Peyer's patch (tissue), 4 donors: Measurements from ENCODE around the gene CRACDL.

Source experiments
- CTCF ChIP-seq, 6 experiments: fragments of 450-650 bp in 4 of 6; fragments of 200-600 bp in 2 of 6; sonication (generic) in 1 of 6; IDR thresholded peaks; one replicate each; pipeline ENCODE4 v1.5.1; 2017 to 2019; ENCODE audit warnings: antibody characterized with exemption in 6 of 6, mild to moderate bottlenecking in 3 of 6, moderate library complexity in 1 of 6
- POLR2A ChIP-seq, 2 donors: fragments of 450-650 bp; IDR thresholded peaks; one replicate each; pipeline ENCODE4 v1.5.1; 2017; ENCODE audit warnings: antibody characterized with exemption in 2 of 2, mild to moderate bottlenecking in 2 of 2, moderate library complexity in 2 of 2

- TF ChIP-seq POLR2A (IDR thresholded peaks at IDR 0.05), result no peak
- no peak for TF ChIP-seq CTCF (IDR thresholded peaks at IDR 0.05)
Measured at GRCh38 chr2:98833172-98833916, 102.7 kb downstream of the CRACDL start.
